MCF 10A (cell line): ENCODE data around the gene SLC9A7. TPM values are rescaled to one million over a fixed set of nuclear protein-coding genes. Genes with fewer than 3 reads are reported as not detected.
A peak's percentile ranks its signal among the peaks of the same experiment; 100 is the strongest.

Experiments
- BruUV-seq: library from RNA; stranded (reverse); fragments of 400-500 nt; replicated peaks from 2 replicates; lab custom pipeline; 2021; lab: Mats Ljungman, UMichigan
- CTCF ChIA-PET: fragments of 300-600 bp; sonication (Branson Sonifier 250); formaldehyde crosslinking; extraction: SDS; loops from one replicate; lab custom pipeline; 2021; ENCODE audit warnings: antibody characterized with exemption, inconsistent platforms; lab: Yijun Ruan, JAX
- POLR2A ChIA-PET: fragments of 300-600, 350-650 bp; sonication (Branson Sonifier 250); formaldehyde crosslinking; extraction: SDS; loops from one replicate; lab custom pipeline; 2020; ENCODE audit warnings: antibody characterized with exemption, inconsistent platforms; lab: Yijun Ruan, JAX
- DNase-seq: peaks from one replicate; pipeline ENCODE4 v3.0.0-alpha.2; 2018; ENCODE audit not compliant: unreplicated experiment
- H3K27ac Mint-ChIP-seq: one replicate; pipeline ENCODE4 v1.8.0; 2022; ENCODE audit warnings: mild to moderate bottlenecking, low read depth, mixed read lengths; ENCODE audit not compliant: unreplicated experiment
- H3K27me3 Mint-ChIP-seq: one replicate; pipeline ENCODE4 v1.8.0; 2022; ENCODE audit warnings: mixed read lengths; ENCODE audit not compliant: insufficient read depth, unreplicated experiment
- H3K36me3 Mint-ChIP-seq: one replicate; pipeline ENCODE4 v1.8.0; 2022; ENCODE audit warnings: mild to moderate bottlenecking, moderate library complexity, mixed read lengths; ENCODE audit not compliant: insufficient read depth, unreplicated experiment
- H3K4me1 Mint-ChIP-seq: one replicate; pipeline ENCODE4 v1.8.0; 2022; ENCODE audit warnings: mixed read lengths; ENCODE audit not compliant: insufficient read depth, unreplicated experiment
- H3K4me3 Mint-ChIP-seq: one replicate; pipeline ENCODE4 v1.8.0; 2022; ENCODE audit warnings: mild to moderate bottlenecking, moderate library complexity, mixed read lengths; ENCODE audit not compliant: unreplicated experiment
- H3K9me3 Mint-ChIP-seq: one replicate; pipeline ENCODE4 v1.8.0; 2022; ENCODE audit warnings: mixed read lengths; ENCODE audit not compliant: unreplicated experiment
- CTCF ChIP-seq: fragments of 200-600 bp; IDR thresholded peaks from one replicate; pipeline ENCODE4 v1.8.0; 2022; ENCODE audit warnings: antibody characterized with exemption, mild to moderate bottlenecking; ENCODE audit not compliant: unreplicated experiment
- intact Hi-C: fragments of 100-400 bp; cut with micrococcal nuclease; formaldehyde crosslinking; loops from 2 replicates; pipeline ENCODE4 v1.14.1; 2022
- total RNA-seq: library from RNA; stranded (reverse); gene quantifications from 2 replicates; pipeline ENCODE4 v1.2.3, GENCODE V29; 2022

Gene SLC9A7
- total RNA-seq, 1 experiment from 2014 or later, result 28.3 TPM

DNA sequence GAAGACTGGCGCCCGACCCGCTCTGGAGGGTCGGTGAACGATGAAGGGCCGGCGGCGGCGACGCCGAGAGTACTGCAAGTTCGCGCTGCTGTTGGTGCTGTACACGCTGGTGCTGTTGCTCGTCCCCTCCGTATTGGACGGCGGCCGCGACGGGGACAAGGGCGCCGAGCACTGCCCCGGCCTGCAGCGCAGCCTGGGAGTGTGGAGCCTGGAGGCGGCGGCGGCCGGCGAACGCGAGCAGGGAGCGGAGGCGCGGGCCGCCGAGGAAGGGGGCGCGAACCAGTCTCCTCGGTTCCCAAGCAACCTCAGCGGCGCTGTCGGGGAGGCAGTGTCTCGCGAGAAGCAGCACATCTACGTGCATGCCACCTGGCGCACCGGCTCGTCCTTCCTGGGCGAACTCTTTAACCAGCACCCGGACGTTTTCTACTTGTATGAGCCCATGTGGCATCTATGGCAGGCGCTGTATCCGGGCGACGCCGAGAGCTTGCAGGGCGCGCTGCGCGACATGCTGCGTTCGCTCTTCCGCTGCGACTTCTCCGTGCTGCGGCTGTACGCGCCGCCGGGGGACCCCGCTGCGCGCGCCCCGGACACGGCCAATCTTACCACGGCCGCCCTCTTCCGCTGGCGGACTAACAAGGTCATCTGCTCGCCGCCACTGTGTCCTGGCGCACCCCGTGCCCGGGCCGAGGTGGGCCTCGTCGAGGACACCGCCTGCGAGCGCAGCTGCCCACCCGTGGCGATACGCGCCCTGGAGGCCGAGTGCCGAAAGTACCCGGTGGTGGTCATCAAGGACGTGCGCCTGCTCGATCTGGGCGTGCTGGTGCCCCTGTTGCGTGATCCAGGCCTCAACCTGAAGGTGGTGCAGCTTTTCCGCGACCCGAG lies 184.8 kb downstream of the SLC9A7 start:
- ChIA-PET CTCF (no interaction called here), POLR2A (no interaction called here)
- peak; percentile 47 for DNase-seq
- Mint-ChIP-seq H3K27me3 (peaks cover 40% of the 10 kb centered on the region), H3K9me3 (no peaks in the 10 kb centered on the region), H3K4me3 (peak overlapping the region; percentile 65), H3K27ac (no peak overlapping the region), H3K36me3 (no peaks in the 10 kb centered on the region), H3K4me1 (peaks cover 5% of the 10 kb centered on the region)
- intact Hi-C loops, result no loop called here
- no peak for TF ChIP-seq CTCF
- BruUV-seq, result no TSS peak

DNA sequence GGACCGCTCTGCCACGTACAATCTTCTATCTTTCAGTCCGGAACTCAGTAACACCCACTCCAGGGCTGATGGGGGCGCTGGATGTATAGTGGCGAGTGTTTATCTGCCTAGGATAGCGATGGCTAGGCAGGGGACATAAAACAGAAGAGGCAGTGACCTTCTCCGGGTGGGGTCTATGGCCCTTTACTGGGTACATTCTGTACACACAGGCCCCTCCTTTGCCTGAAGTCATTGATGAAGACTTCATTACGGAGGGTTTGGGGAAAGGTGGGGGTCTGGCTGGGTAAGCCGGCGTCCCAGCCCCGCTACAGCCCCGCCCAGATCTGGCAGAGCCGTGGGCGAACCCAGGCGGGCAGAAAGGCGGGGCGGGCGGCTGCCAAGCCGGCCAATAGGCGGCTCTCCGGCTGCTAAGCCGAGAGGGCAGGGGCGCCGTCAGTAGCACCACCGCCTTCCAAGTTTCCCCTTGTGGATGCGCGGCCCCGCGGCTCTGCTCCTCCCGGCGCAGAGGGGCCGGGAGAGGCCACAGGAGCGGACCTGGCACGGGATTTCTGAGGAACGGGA lies 185.5 kb downstream of the SLC9A7 start, which contains the start of gene CHST7:
Gene CHST7 (plus strand): TSS at position 435 of the 561 bp plus-strand sequence. CDS start 167 bp downstream, outside the sequence.
- Mint-ChIP-seq H3K4me3 (peak within 1 kb of the TSS; percentile 65), H3K9me3 (no peaks in the 10 kb centered on the region), H3K36me3 (no peaks in the 10 kb centered on the region), H3K27ac (no peak within 1 kb of the TSS), H3K4me1 (peaks cover 5% of the 10 kb centered on the region), H3K27me3 (peaks cover 47% of the 10 kb centered on the region)
- peak; percentile 18 for DNase-seq
- intact Hi-C loops, result no loop called here
- no peak for TF ChIP-seq CTCF
- ChIA-PET CTCF (no interaction called here), POLR2A (interaction anchor here (1.3 to 1.5 kb wide), 2 partner anchors 9 to 17 kb away, joined by 3 to 5 read pairs; no protein-coding TSS in a partner anchor)
- no TSS peak for BruUV-seq

- ChIA-PET CTCF (interaction anchor here (0.6 to 0.7 kb wide), 2 partner anchors 10 to 1394 kb away, joined by 3 read pairs; no protein-coding TSS in a partner anchor), POLR2A (interaction anchor here (1.3 to 1.5 kb wide), 2 partner anchors 10 to 16 kb away, joined by 3 to 5 read pairs; no protein-coding TSS in a partner anchor)
- H3K27ac Mint-ChIP-seq, result no peak overlapping the region
- no TSS peak for BruUV-seq
- DNase-seq, result no peak
- no peaks in the 10 kb centered on the region for H3K36me3 Mint-ChIP-seq
- no peak for TF ChIP-seq CTCF
- no peak overlapping the region for H3K4me3 Mint-ChIP-seq
- H3K27me3 Mint-ChIP-seq, result peaks cover 42% of the 10 kb centered on the region
- intact Hi-C loops, result no loop called here
- peaks cover 5% of the 10 kb centered on the region for H3K4me1 Mint-ChIP-seq
- no peaks in the 10 kb centered on the region for H3K9me3 Mint-ChIP-seq
Measured at GRCh38 chrX:46572340-46572936, 186.5 kb downstream of the SLC9A7 start.
